SK-N-MC (cell line): ENCODE measurements around the gene B9D2.

ENCODE experiments used
- EZH2 ChIP-seq: fragments of 200-600 bp; sonication (generic); IDR thresholded peaks from one replicate; pipeline ENCODE4 v1.6.1; 2017; ENCODE audit warnings: antibody characterized with exemption
- FOXP2 ChIP-seq: optimal IDR thresholded peaks from 2 replicates; pipeline ENCODE3; 2011; ENCODE audit warnings: mild to moderate bottlenecking, moderate library complexity; ENCODE audit not compliant: insufficient read depth; ENCODE audit errors: extremely low read length, control extremely low read depth
- POLR2AphosphoS5 ChIP-seq: IDR thresholded peaks from 2 replicates; pipeline ENCODE4 v1.6.1; 2012; ENCODE audit warnings: mild to moderate bottlenecking, low read depth, low read length, borderline replicate concordance

DNA sequence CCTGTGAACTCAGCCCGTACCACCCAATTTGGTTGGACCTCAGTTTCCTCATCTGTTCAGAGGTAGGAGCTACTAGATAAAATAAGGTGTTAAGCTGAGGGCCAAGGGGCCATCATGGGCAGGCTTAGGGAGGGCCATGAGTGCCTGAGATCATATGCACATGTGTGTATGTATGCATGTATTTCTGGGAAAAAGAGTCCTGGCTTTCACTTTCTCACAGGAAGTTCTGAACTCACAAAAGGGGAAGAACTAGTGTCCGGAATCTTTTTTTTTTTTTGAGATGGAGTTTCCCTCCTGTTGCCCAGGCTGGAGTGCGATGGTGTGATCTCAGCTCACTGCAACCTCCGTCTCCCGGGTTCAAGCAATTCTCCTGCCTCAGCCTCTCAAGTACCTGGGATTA, 29.2 kb downstream of the B9D2 start:
- TF ChIP-seq EZH2 (no peak), FOXP2 (no peak), POLR2AphosphoS5 (no peak)
